Naive B cell (primary cell): ENCODE measurements around the gene IRAK1. TPM values are rescaled to one million over a fixed set of nuclear protein-coding genes. Genes with fewer than 3 reads are reported as not detected.
A peak's percentile ranks its signal among the peaks of the same experiment; 100 is the strongest.

ENCODE experiments used
- ATAC-seq, 2 donors: fragments of 150-1000 bp; cut with Tn5 transposase; 2 replicates each; pipeline ENCODE4 v1.10.0; 2021; ENCODE audit warnings: low read depth in 2 of 2, mild to moderate bottlenecking in 2 of 2, moderate library complexity in 2 of 2
- DNase-seq: peaks from one replicate; pipeline ENCODE4 v3.0.0; 2022
- H3K27ac Mint-ChIP-seq, 6 donors: one replicate each; pipeline ENCODE4 v1.8.0; 2020 to 2022; ENCODE audit warnings: mild to moderate bottlenecking in 6 of 6, mixed read lengths in 6 of 6, moderate library complexity in 5 of 6, inconsistent platforms in 2 of 6
- H3K27me3 Mint-ChIP-seq, 3 donors: one replicate each; pipeline ENCODE4 v1.8.0; 2021 to 2022; ENCODE audit warnings: mixed read lengths in 3 of 3, mild to moderate bottlenecking in 1 of 3
- H3K36me3 Mint-ChIP-seq, 2 donors: one replicate each; pipeline ENCODE4 v1.8.0; 2020 to 2022; ENCODE audit warnings: mixed read lengths in 2 of 2, inconsistent platforms in 1 of 2, mild to moderate bottlenecking in 1 of 2
- H3K4me1 Mint-ChIP-seq, 3 donors: one replicate each; pipeline ENCODE4 v1.8.0; 2020 to 2022; ENCODE audit warnings: mixed read lengths in 3 of 3, inconsistent platforms in 1 of 3, mild to moderate bottlenecking in 1 of 3, moderate library complexity in 1 of 3
- H3K4me3 Mint-ChIP-seq, 8 donors: one replicate each; pipeline ENCODE4 v1.8.0; 2020 to 2022; ENCODE audit warnings: mild to moderate bottlenecking in 8 of 8, mixed read lengths in 8 of 8, moderate library complexity in 8 of 8, inconsistent platforms in 2 of 8
- H3K9me3 Mint-ChIP-seq, 7 donors: one replicate each; pipeline ENCODE4 v1.8.0; 2020 to 2022; ENCODE audit warnings: mixed read lengths in 7 of 7, mild to moderate bottlenecking in 5 of 7, inconsistent platforms in 2 of 7, moderate library complexity in 1 of 7
- polyA plus RNA-seq, 6 donors: library from polyadenylated mRNA; unstranded; fragments of 300-500 nt; fragmentation: Illumina TruSeq; gene quantifications; one replicate each; pipeline ENCODE4 v1.2.3, GENCODE V29; 2021; ENCODE audit warnings: low read depth in 6 of 6

The IRAK1 gene
- polyA plus RNA-seq, 6 donors from 2014 or later: 57.9 to 123 (median 73.9) TPM

- H3K36me3 Mint-ChIP-seq: peaks cover 4 to 7% of the 10 kb centered on the region in 2 donors
- no peak for DNase-seq
- peak overlapping the region in 5 of 8 donors; percentile 26 to 92 (median 47) for H3K4me3 Mint-ChIP-seq
- H3K4me1 Mint-ChIP-seq: peaks cover 9 to 25% (median 20%) of the 10 kb centered on the region in 3 donors
- H3K27ac Mint-ChIP-seq: peak overlapping the region in 3 of 6 donors; percentile 72 to 93 (median 84)
- ATAC-seq: no peak
- H3K27me3 Mint-ChIP-seq: no peaks in the 10 kb centered on the region
- no peaks in the 10 kb centered on the region for H3K9me3 Mint-ChIP-seq
These were observed 44.9 kb downstream of the IRAK1 start for GRCh38 chrX:153974726-153975286.

- Mint-ChIP-seq H3K4me1 (peaks cover 15 to 31% (median 25%) of the 10 kb centered on the region in 3 donors), H3K9me3 (no peaks in the 10 kb centered on the region), H3K27ac (peak overlapping the region in 5 of 6 donors; percentile 76 to 98 (median 84)), H3K4me3 (peak overlapping the region; percentile 5 to 92 (median 86)), H3K27me3 (no peaks in the 10 kb centered on the region), H3K36me3 (peaks cover 4 to 7% of the 10 kb centered on the region in 2 donors)
- DNase-seq (no peak), ATAC-seq (no peak)
These were observed 45.5 kb downstream of the IRAK1 start for GRCh38 chrX:153974003-153974725.

- Mint-ChIP-seq H3K27ac (peak overlapping the region; percentile 47 to 98 (median 91)), H3K36me3 (peaks cover 4 to 7% of the 10 kb centered on the region in 2 donors), H3K4me1 (peaks cover 20 to 39% (median 29%) of the 10 kb centered on the region in 3 donors), H3K4me3 (peak overlapping the region; percentile 79 to 92 (median 88)), H3K9me3 (no peaks in the 10 kb centered on the region), H3K27me3 (no peaks in the 10 kb centered on the region)
- ATAC-seq (no peak), DNase-seq (no peak)
These were observed 46.3 kb downstream of the IRAK1 start for GRCh38 chrX:153973127-153974002.

DNA sequence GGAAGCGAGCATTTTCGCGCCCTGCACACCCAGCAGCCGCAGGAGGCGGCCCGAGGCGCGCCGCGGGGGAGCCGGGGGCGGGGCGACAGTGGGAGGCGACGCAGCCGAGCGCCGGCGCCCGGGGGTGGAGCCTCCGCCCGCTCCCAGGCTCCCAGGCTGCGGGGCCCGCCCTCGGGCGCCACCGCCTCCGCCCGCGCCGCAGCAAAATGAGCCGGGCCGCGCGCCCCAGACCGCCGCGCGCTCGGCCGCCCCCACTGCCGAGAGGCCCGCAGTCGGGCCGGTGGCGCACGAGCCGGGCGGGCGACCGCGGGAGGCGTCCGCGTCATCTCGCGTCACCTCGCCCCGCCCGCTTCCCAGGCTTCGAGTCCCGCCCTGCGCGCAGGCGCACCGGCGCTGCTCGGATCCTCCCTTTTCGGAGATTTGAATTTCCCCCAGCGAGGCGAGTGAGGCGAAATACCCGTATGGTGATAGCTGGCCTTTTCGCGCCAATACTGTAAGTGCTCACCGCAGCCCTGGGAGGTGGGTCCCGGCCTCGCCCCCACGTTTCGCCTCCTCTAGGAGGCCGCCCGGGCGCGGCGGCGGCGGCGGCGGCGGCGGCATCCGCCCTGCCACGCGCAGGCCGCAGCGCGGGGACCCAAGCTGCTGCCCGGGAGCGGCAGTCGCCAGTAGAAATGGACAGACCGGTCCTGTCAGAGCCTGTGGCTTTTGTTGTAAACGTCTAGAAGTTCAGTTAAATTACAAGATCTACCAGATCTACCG is 47.2 kb downstream of the IRAK1 start, which contains the start of gene TMEM187:
Gene TMEM187, plus strand, starts transcription at position 387 of the 759 bp plus-strand sequence. CDS start 9,309 bp downstream, outside the sequence.
- peaks cover 28 to 48% (median 37%) of the 10 kb centered on the region in 3 donors for H3K4me1 Mint-ChIP-seq
- ATAC-seq (peak; percentile 48 to 50), DNase-seq (peak; percentile 91)
- peaks cover 4 to 7% of the 10 kb centered on the region in 2 donors for H3K36me3 Mint-ChIP-seq
- H3K4me3 Mint-ChIP-seq: peak within 1 kb of the TSS; percentile 87 to 100 (median 100)
- H3K27me3 Mint-ChIP-seq: no peaks in the 10 kb centered on the region
- no peaks in the 10 kb centered on the region for H3K9me3 Mint-ChIP-seq
- H3K27ac Mint-ChIP-seq: peak within 1 kb of the TSS; percentile 98 to 100 (median 100)

GRCh38 chrX:153971450-153972367 is 48.0 kb downstream of the IRAK1 start, which contains the start of gene HCFC1:
Gene HCFC1 (minus strand): TSS chrX:153971818. CDS start chrX:153970840, 978 bp downstream.
- Mint-ChIP-seq H3K27me3 (no peaks in the 10 kb centered on the region), H3K36me3 (peaks cover 4 to 7% of the 10 kb centered on the region in 2 donors), H3K27ac (peak within 1 kb of the TSS; percentile 98 to 100 (median 100)), H3K4me3 (peak within 1 kb of the TSS; percentile 87 to 100 (median 100)), H3K9me3 (no peaks in the 10 kb centered on the region), H3K4me1 (peaks cover 35 to 56% (median 42%) of the 10 kb centered on the region in 3 donors)
- DNase-seq (peak; percentile 94), ATAC-seq (peak; percentile 49 to 53)

DNA sequence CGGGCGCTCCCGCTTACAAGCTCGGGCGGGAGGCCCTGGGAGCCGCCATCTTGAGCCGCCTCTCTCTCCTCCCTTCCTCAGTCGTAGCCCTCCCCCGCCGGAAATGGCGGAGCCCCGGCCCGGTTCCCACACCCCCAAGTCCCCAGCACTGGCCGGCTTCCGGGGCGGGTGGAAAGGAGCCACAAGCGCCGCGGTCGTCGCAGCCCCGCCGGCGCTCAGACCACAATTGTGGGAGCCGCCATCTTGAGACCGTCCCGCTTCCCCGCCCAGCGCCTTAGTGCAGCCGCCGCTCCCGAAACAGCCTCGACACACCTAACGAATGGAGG is 48.6 kb downstream of the IRAK1 start:
- Mint-ChIP-seq H3K27me3 (no peaks in the 10 kb centered on the region), H3K36me3 (peaks cover 4 to 7% of the 10 kb centered on the region in 2 donors), H3K27ac (peak overlapping the region; percentile 98 to 100 (median 100)), H3K4me3 (peak overlapping the region; percentile 87 to 100 (median 100)), H3K4me1 (peaks cover 40 to 62% (median 42%) of the 10 kb centered on the region in 3 donors), H3K9me3 (no peaks in the 10 kb centered on the region)
- peak; percentile 89 for DNase-seq
- ATAC-seq: peak; percentile 43 to 45

DNA sequence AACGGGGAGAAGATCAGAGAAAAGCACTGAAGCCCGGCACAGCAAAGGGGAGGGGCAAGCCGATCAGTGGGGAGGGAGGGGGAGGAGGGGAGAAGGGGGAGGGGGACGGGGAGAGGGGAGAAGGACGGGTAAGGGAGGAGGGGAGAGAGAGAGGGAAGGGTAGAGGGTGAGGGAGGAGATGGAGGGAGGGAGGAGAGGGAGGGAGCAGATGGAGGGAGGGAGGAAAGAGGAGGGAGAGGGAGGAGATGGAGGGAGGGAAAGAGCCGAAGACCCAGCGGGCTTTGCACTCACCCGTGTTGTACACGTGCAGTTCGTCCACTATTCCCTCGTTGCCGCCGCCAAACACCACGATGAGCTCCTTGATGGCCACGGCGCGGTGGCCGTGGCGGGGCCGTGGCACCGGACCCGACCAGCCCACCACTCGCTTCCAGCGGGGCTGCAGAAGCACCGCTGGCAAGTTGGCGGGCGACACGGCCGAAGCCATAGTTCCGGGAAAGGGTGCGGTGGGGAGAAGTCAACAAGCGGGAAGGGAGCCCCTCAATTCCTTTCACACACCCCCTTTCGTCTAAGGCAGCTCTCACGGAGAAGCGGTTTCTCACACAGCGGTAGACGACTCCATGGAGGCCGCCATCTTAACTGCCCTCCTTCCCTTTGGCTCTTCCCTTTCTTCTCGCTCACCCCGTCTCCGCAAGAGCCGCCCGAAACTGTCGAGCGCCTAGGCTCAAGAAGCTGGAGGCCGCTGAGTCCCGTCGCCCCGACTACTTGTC is 49.2 kb downstream of the IRAK1 start:
- ATAC-seq (peak in 1 of 2 donors; percentile 7), DNase-seq (no peak)
- H3K4me3 Mint-ChIP-seq: peak overlapping the region; percentile 87 to 100 (median 100)
- no peaks in the 10 kb centered on the region for H3K9me3 Mint-ChIP-seq
- peaks cover 39 to 64% (median 45%) of the 10 kb centered on the region in 3 donors for H3K4me1 Mint-ChIP-seq
- peak overlapping the region; percentile 98 to 100 (median 100) for H3K27ac Mint-ChIP-seq
- H3K27me3 Mint-ChIP-seq: no peaks in the 10 kb centered on the region
- H3K36me3 Mint-ChIP-seq: peaks cover 4 to 7% of the 10 kb centered on the region in 2 donors

DNA sequence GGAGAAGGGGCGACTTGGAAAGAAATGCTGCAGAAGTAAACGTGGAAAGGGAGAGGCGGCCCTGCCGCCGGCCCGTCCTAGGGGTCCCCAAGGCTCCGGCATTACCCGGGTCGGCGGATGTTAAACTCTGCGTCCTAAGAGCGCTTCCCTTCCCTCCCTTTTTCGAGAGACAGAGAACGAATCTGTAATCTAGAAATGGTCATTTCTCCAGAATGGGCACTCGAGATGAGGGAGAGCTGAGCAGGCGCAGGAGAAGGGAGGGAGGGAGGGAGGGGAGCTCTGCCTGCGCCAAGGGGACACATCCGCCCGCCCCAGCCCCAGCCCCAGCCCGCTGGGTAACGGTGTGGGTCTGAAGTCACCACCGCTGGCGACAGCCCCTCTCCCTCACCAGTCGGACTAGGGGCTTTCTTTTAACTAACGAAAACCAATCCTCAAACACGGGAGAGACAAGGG is 49.8 kb downstream of the IRAK1 start:
- Mint-ChIP-seq H3K27ac (peak overlapping the region in 5 of 6 donors; percentile 86 to 98 (median 95)), H3K4me3 (peak overlapping the region; percentile 87 to 100 (median 100)), H3K36me3 (peaks cover 4 to 7% of the 10 kb centered on the region in 2 donors), H3K4me1 (peaks cover 42 to 69% (median 51%) of the 10 kb centered on the region in 3 donors), H3K9me3 (no peaks in the 10 kb centered on the region), H3K27me3 (no peaks in the 10 kb centered on the region)
- DNase-seq (no peak), ATAC-seq (no peak)

- H3K27ac Mint-ChIP-seq: peak overlapping the region; percentile 77 to 98 (median 93)
- peaks cover 38 to 66% (median 50%) of the 10 kb centered on the region in 3 donors for H3K4me1 Mint-ChIP-seq
- no peak for DNase-seq
- ATAC-seq: no peak
- H3K9me3 Mint-ChIP-seq: no peaks in the 10 kb centered on the region
- peaks cover 4 to 7% of the 10 kb centered on the region in 2 donors for H3K36me3 Mint-ChIP-seq
- H3K27me3 Mint-ChIP-seq: no peaks in the 10 kb centered on the region
- peak overlapping the region; percentile 87 to 100 (median 100) for H3K4me3 Mint-ChIP-seq
These were observed 50.4 kb downstream of the IRAK1 start for GRCh38 chrX:153969125-153969903.

DNA sequence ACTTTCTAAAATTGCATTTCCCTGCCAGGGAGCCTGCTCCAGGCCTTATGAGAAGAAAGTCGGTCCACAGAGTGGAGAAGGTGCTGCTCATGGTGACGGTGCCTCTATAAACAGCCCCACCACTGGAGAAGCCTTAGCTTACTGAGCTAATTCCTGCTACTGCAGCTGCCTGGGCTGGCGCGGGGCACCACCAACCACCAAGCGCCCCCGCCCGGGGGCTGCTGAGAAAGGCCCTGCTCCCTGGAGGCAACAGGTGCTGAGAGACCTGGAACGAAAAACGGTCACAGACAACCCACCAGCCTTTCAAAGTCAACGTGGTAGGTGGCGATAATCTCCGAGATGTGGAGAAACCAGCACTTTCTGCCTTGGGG is 51.0 kb downstream of the IRAK1 start:
- ATAC-seq: peak in 1 of 2 donors; percentile 5
- peak; percentile 55 for DNase-seq
- Mint-ChIP-seq H3K4me3 (peak overlapping the region; percentile 87 to 100 (median 100)), H3K36me3 (peaks cover 4 to 7% of the 10 kb centered on the region in 2 donors), H3K9me3 (no peaks in the 10 kb centered on the region), H3K27me3 (no peaks in the 10 kb centered on the region), H3K4me1 (peaks cover 32 to 60% (median 46%) of the 10 kb centered on the region in 3 donors), H3K27ac (peak overlapping the region in 4 of 6 donors; percentile 77 to 98 (median 86))
